Esophagus squamous epithelium (tissue), 4 donors: Measurements from ENCODE around the gene HLA-DQB1.

Source experiments
- CTCF ChIP-seq, 6 experiments: fragments of 450-650 bp in 4 of 6; fragments of 200-600 bp in 2 of 6; sonication (generic) in 2 of 6; IDR thresholded peaks; one replicate each; pipeline ENCODE4 v1.5.1; 2016 to 2019; ENCODE audit warnings: antibody characterized with exemption in 6 of 6, mild to moderate bottlenecking in 4 of 6, moderate library complexity in 4 of 6
- POLR2A ChIP-seq, 4 donors: fragments of 450-650 bp; IDR thresholded peaks; one replicate each; pipeline ENCODE4 v1.6.1; 2017; ENCODE audit warnings: antibody characterized with exemption in 4 of 4, mild to moderate bottlenecking in 4 of 4, moderate library complexity in 3 of 4

GRCh38 chr6:32639440-32640394 is 26.7 kb downstream of the HLA-DQB1 start:
- no peak for TF ChIP-seq CTCF (IDR thresholded peaks at IDR 0.05)
- TF ChIP-seq POLR2A (IDR thresholded peaks at IDR 0.05), result no peak
